BE2C (cell line): Measurements from ENCODE around the gene SYAP1.

Experiments used
- DNase-seq: peaks from one replicate; pipeline ENCODE4 v3.0.0-alpha.2; 2020
- H3K27me3 ChIP-seq: fragments of 250-450 bp; sonication (Bioruptor Pico); 2 replicates; pipeline ENCODE4 v1.5.1; 2020; ENCODE audit warnings: mild to moderate bottlenecking
- H3K36me3 ChIP-seq: fragments of 250-450 bp; sonication (Bioruptor Pico); 2 replicates; pipeline ENCODE4 v1.5.1; 2020; ENCODE audit warnings: mild to moderate bottlenecking
- H3K4me1 ChIP-seq: fragments of 250-450 bp; sonication (Bioruptor Pico); 2 replicates; pipeline ENCODE4 v1.5.1; 2020
- H3K4me3 ChIP-seq: 2 replicates; pipeline ENCODE4 v1.5.1; 2011; ENCODE audit warnings: low read depth, low read length
- H3K9me3 ChIP-seq: fragments of 250-450 bp; sonication (Bioruptor Pico); 2 replicates; pipeline ENCODE4 v1.5.1; 2020
- CTCF ChIP-seq: IDR thresholded peaks from 2 replicates; pipeline ENCODE4 v1.5.1; 2012; ENCODE audit warnings: mild to moderate bottlenecking, low read depth, low read length

SYAP1 gene

GRCh38 chrX:16796298-16796697 is 76.9 kb downstream of the SYAP1 start:
- H3K27me3 ChIP-seq, result no peaks in the 10 kb centered on the region
- no peak for DNase-seq
- no peaks in the 10 kb centered on the region for H3K9me3 ChIP-seq
- no peaks in the 10 kb centered on the region for H3K4me1 ChIP-seq
- no peak overlapping the region for H3K4me3 ChIP-seq
- H3K36me3 ChIP-seq, result peaks cover 9% of the 10 kb centered on the region
- TF ChIP-seq CTCF, result no peak

GRCh38 chrX:16797358-16797757 is 77.9 kb downstream of the SYAP1 start:
- no peaks in the 10 kb centered on the region for H3K4me1 ChIP-seq
- H3K4me3 ChIP-seq, result no peak overlapping the region
- TF ChIP-seq CTCF, result no peak
- peaks cover 4% of the 10 kb centered on the region for H3K36me3 ChIP-seq
- no peaks in the 10 kb centered on the region for H3K9me3 ChIP-seq
- no peaks in the 10 kb centered on the region for H3K27me3 ChIP-seq
- no peak for DNase-seq

DNA sequence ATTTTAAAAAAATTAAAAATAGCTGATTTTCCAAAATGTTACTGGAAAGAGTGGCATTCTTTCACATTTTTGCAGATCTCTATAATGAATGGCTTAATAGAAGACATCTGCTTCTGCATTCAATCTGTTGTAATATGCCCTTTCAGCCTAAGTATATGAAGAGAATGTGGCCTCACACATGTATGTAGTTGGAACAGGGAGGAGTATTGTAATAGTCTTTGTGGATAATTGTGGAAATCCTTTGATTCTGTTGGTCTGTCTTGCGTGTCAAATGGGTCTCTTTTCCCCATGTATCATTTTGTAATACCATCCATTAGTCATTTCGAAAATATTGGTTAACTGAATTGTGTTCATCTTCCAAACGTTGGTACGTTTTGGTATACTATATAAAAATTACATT is 78.4 kb downstream of the SYAP1 start:
- Histone ChIP-seq H3K27me3 (no peaks in the 10 kb centered on the region), H3K4me1 (no peaks in the 10 kb centered on the region), H3K9me3 (no peaks in the 10 kb centered on the region), H3K4me3 (no peak overlapping the region), H3K36me3 (peaks cover 4% of the 10 kb centered on the region)
- TF ChIP-seq CTCF, result no peak
- DNase-seq, result no peak

GRCh38 chrX:16804923-16805464 is 85.6 kb downstream of the SYAP1 start:
- no peaks in the 10 kb centered on the region for H3K4me1 ChIP-seq
- no peak for TF ChIP-seq CTCF
- peaks cover 2% of the 10 kb centered on the region; the same call in 1 of the 2 replicates for H3K36me3 ChIP-seq
- DNase-seq, result no peak
- H3K9me3 ChIP-seq, result no peaks in the 10 kb centered on the region
- H3K27me3 ChIP-seq, result no peaks in the 10 kb centered on the region
- H3K4me3 ChIP-seq, result no peak overlapping the region

GRCh38 chrX:16807548-16807947 is 88.1 kb downstream of the SYAP1 start:
- no peaks in the 10 kb centered on the region for H3K27me3 ChIP-seq

More at GRCh38 chrX:16807548-16807947, 88.1 kb downstream of the SYAP1 start:
- no peaks in the 10 kb centered on the region for H3K4me1 ChIP-seq
- DNase-seq, result no peak
- peak; percentile 50 for TF ChIP-seq CTCF
- no peaks in the 10 kb centered on the region for H3K9me3 ChIP-seq
- H3K36me3 ChIP-seq, result peaks cover 2% of the 10 kb centered on the region; the same call in 1 of the 2 replicates
- no peak overlapping the region for H3K4me3 ChIP-seq
